ENCODE results near the gene CKS2.
"Not testable (repeated sequence)": the region's sequence is repeated elsewhere in the genome, so short reads cannot be mapped to it uniquely, and the experiment has no call there.

Gene CKS2

GRCh38 chr9:89311346-89312221 is 589 bp downstream of the CKS2 start:
- DNase-seq, result no peak

GRCh38 chr9:89312222-89312571 is 1.2 kb downstream of the CKS2 start:
- no peak for DNase-seq

- no peak for DNase-seq
These were observed 2.8 kb downstream of the CKS2 start for GRCh38 chr9:89313842-89314241.

GRCh38 chr9:89314955-89315354 is 4.0 kb downstream of the CKS2 start:
- no peak for DNase-seq

GRCh38 chr9:89315482-89315881 is 4.5 kb downstream of the CKS2 start:
- no peak for DNase-seq

- no peak for DNase-seq
These were observed 6.3 kb downstream of the CKS2 start for GRCh38 chr9:89317282-89317681.

GRCh38 chr9:89318123-89319014 is 7.4 kb downstream of the CKS2 start, which contains the start of gene SECISBP2:
Gene SECISBP2, plus strand, starts transcription at chr9:89318500. Its CDS starts 77 bp downstream, at chr9:89318577.
- DNase-seq, result peak; percentile 88

GRCh38 chr9:89319015-89319905 is 8.3 kb downstream of the CKS2 start:
- no peak for DNase-seq

GRCh38 chr9:89323390-89323789 is 12.4 kb downstream of the CKS2 start:
- no peak for DNase-seq

- DNase-seq, result no peak
These were observed 14.7 kb downstream of the CKS2 start for GRCh38 chr9:89325733-89326132.

- no peak for DNase-seq
These were observed 17.1 kb downstream of the CKS2 start for GRCh38 chr9:89328064-89328463.

GRCh38 chr9:89329917-89330316 is 18.9 kb downstream of the CKS2 start:
- DNase-seq, result no peak

- no peak for DNase-seq
These were observed 19.5 kb downstream of the CKS2 start for GRCh38 chr9:89330513-89330912.

- no peak for DNase-seq
These were observed 28.8 kb downstream of the CKS2 start for GRCh38 chr9:89339807-89340206.

GRCh38 chr9:89340332-89340731 is 29.3 kb downstream of the CKS2 start:
- no peak for DNase-seq

GRCh38 chr9:89342213-89342612 is 31.2 kb downstream of the CKS2 start:
- DNase-seq, result no peak

GRCh38 chr9:89342948-89343347 is 32.0 kb downstream of the CKS2 start:
- DNase-seq, result no peak

- DNase-seq, result not testable (repeated sequence)
These were observed 32.8 kb downstream of the CKS2 start for GRCh38 chr9:89343812-89344211.

- DNase-seq, result no peak
These were observed 34.5 kb downstream of the CKS2 start for GRCh38 chr9:89345476-89345875.

GRCh38 chr9:89346696-89347095 is 35.7 kb downstream of the CKS2 start:
- no peak for DNase-seq

- DNase-seq, result no peak
These were observed 36.7 kb downstream of the CKS2 start for GRCh38 chr9:89347651-89348050.

- DNase-seq, result no peak
These were observed 38.6 kb downstream of the CKS2 start for GRCh38 chr9:89349607-89350006.
